K562 (cell line): Measurements from ENCODE around the gene OSCP1. TPM values are rescaled to one million over a fixed set of nuclear protein-coding genes. Genes with fewer than 3 reads are reported as not detected.

ENCODE experiments used
- ATF2 ChIP-seq: sonication (generic); formaldehyde crosslinking; IDR thresholded peaks from 2 replicates; pipeline ENCODE4 v1.8.1; 2022; ENCODE audit warnings: missing genetic modification reagents
- C11orf30 ChIP-seq: fragments of 450-650 bp; IDR thresholded peaks from 2 replicates; pipeline ENCODE4 v1.6.1; 2016; ENCODE audit warnings: low read depth, mild to moderate bottlenecking
- EHMT2 ChIP-seq: fragments of 450-650 bp; IDR thresholded peaks from 2 replicates; pipeline ENCODE4 v1.6.1; 2018; ENCODE audit warnings: antibody characterized with exemption
- ETV1 ChIP-seq: fragments of 450-650 bp; conservative IDR thresholded peaks from 2 replicates; pipeline ENCODE4 v1.6.1; 2016; ENCODE audit warnings: missing genetic modification characterization, control low read depth, low read depth, missing compliant biosample characterization
- NFE2L1 ChIP-seq: fragments of 450-650 bp; IDR thresholded peaks from 2 replicates; pipeline ENCODE4 v1.6.1; 2016; ENCODE audit warnings: missing genetic modification characterization, low read depth, mild to moderate bottlenecking, missing compliant biosample characterization, moderate library complexity, borderline replicate concordance
- PATZ1 ChIP-seq: fragments of 250-450 bp; sonication (Bioruptor Pico); IDR thresholded peaks from 2 replicates; pipeline ENCODE4 v1.5.0; 2020; ENCODE audit warnings: mild to moderate bottlenecking, borderline replicate concordance
- SPI1 ChIP-seq: IDR thresholded peaks from 2 replicates; pipeline ENCODE4 v1.6.1; 2011; ENCODE audit warnings: low read depth, low read length, control low read depth, borderline replicate concordance
- TCF15 ChIP-seq: fragments of 250-450 bp; sonication (Bioruptor Pico); IDR thresholded peaks from 2 replicates; pipeline ENCODE4 v1.8.0; 2022; ENCODE audit warnings: moderate library complexity, mild to moderate bottlenecking, inconsistent platforms
- polyA plus RNA-seq, 8 experiments: library from polyadenylated mRNA; depleted of rRNA in 4 of 8; stranded (reverse) in 5 of 8; unstranded in 3 of 8; fragments of >200 nt; fragmentation: Nextera tagmentation in 2 of 8; fragmentation: Illumina TruSeq in 1 of 8; extraction: Ambion mirVana in 2 of 8; extraction: Trizol in 1 of 8; gene quantifications; 2 replicates each; pipeline versions ENCODE4 v1.2.1 to v1.2.3, GENCODE V29; 2011 to 2014; ENCODE audit warnings: inconsistent platforms in 1 of 8, missing spikeins in 1 of 8
- total RNA-seq, 7 experiments: library from RNA; depleted of rRNA in 6 of 7; stranded (reverse); fragments of >200 nt in 6 of 7; fragmentation: Illumina TruSeq in 2 of 7; extraction: Trizol in 2 of 7; gene quantifications; 2 replicates each; pipeline versions ENCODE4 v1.2.1 to v1.2.3, GENCODE V29; 2011 to 2021; ENCODE audit warnings: low replicate concordance in 1 of 7
- TF ChIP-seq, protein P1 (sequence below): fragments of 250-450 bp; sonication (Bioruptor Pico); IDR thresholded peaks from 2 replicates; pipeline ENCODE4 v1.8.0; 2021; ENCODE audit warnings: moderate library complexity, mild to moderate bottlenecking, inconsistent platforms

Gene OSCP1
- total and polyA plus RNA-seq, 9 of the 15 experiments (the other 6 are each of a cell fraction or from before 2014, with no cell fraction given): 0.15 to 0.40 (median 0.33) TPM; not detected in 5

- TF ChIP-seq SPI1 (no peak), C11orf30 (no peak), ATF2 (no peak), PATZ1 (CRISPR knock-in tag) (no peak), EHMT2 (no peak), TCF15 (CRISPR knock-in tag) (no peak), NFE2L1 (no peak), ETV1 (tag) (no peak)
- TF ChIP-seq, protein P1, sequence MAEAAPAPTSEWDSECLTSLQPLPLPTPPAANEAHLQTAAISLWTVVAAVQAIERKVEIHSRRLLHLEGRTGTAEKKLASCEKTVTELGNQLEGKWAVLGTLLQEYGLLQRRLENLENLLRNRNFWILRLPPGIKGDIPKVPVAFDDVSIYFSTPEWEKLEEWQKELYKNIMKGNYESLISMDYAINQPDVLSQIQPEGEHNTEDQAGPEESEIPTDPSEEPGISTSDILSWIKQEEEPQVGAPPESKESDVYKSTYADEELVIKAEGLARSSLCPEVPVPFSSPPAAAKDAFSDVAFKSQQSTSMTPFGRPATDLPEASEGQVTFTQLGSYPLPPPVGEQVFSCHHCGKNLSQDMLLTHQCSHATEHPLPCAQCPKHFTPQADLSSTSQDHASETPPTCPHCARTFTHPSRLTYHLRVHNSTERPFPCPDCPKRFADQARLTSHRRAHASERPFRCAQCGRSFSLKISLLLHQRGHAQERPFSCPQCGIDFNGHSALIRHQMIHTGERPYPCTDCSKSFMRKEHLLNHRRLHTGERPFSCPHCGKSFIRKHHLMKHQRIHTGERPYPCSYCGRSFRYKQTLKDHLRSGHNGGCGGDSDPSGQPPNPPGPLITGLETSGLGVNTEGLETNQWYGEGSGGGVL (CRISPR knock-in tag): no peak
These were observed 29.8 kb downstream of the OSCP1 start (continued) for GRCh38 chr1:36420409-36420808.
